Measurements from ENCODE around the gene ZSCAN1.

- TF ChIP-seq CTCF (IDR thresholded peaks at IDR 0.05), result no peak
- TF ChIP-seq RFX5 (IDR thresholded peaks at IDR 0.05; ENCODE audit: low read length), result no peak
- TF ChIP-seq YY1 (IDR thresholded peaks at IDR 0.05; ENCODE audit: low read depth), result no peak
- TF ChIP-seq EZH2phosphoT487 (IDR thresholded peaks at IDR 0.05; ENCODE audit: borderline replicate concordance, low read depth), result no peak
Observed at GRCh38 chr19:58060231-58060630, 26.4 kb downstream of the ZSCAN1 start.

Data from SK-N-SH (cell line).